NB4 (cell line): ENCODE results near the gene DNAJC12.

Experiments used
- POLR2A ChIP-seq: IDR thresholded peaks from 2 replicates; pipeline ENCODE4 v1.6.1; 2011; ENCODE audit warnings: mild to moderate bottlenecking; ENCODE audit not compliant: insufficient read length; ENCODE audit errors: extremely low read depth
- TF ChIP-seq, protein P1 (sequence below): IDR thresholded peaks from one replicate; pipeline ENCODE4 v1.5.1; 2012; ENCODE audit warnings: low read depth, low read length
- TF ChIP-seq, protein P2 (sequence below): IDR thresholded peaks from 2 replicates; pipeline ENCODE4 v1.6.1; 2011; ENCODE audit warnings: low read depth, low read length

DNA sequence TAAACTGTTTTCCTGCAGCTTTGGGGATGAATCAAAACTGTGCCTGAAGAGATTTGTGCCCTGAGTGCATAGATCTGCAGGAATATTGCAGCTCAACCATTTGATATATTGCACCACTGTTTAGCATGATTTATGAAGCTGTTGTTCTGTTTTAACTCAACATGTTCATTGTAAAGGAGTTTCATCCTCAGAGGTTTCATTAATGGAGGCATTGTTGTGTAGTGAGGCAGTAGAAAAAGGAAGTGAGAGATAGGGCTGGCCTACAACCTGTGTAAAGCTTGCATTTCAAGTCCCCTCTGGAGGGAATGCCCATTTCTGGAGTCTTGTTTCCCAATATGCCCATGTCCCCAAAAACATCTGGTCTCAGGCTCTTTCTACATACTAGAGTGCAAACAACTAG is 67.5 kb downstream of the DNAJC12 start:
- TF ChIP-seq POLR2A: no peak
- TF ChIP-seq, protein P1, sequence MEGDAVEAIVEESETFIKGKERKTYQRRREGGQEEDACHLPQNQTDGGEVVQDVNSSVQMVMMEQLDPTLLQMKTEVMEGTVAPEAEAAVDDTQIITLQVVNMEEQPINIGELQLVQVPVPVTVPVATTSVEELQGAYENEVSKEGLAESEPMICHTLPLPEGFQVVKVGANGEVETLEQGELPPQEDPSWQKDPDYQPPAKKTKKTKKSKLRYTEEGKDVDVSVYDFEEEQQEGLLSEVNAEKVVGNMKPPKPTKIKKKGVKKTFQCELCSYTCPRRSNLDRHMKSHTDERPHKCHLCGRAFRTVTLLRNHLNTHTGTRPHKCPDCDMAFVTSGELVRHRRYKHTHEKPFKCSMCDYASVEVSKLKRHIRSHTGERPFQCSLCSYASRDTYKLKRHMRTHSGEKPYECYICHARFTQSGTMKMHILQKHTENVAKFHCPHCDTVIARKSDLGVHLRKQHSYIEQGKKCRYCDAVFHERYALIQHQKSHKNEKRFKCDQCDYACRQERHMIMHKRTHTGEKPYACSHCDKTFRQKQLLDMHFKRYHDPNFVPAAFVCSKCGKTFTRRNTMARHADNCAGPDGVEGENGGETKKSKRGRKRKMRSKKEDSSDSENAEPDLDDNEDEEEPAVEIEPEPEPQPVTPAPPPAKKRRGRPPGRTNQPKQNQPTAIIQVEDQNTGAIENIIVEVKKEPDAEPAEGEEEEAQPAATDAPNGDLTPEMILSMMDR: no peak
- TF ChIP-seq, protein P2, sequence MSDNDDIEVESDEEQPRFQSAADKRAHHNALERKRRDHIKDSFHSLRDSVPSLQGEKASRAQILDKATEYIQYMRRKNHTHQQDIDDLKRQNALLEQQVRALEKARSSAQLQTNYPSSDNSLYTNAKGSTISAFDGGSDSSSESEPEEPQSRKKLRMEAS: no peak
